Measurements from ENCODE around the gene SLC35G1.

The SLC35G1 gene

GRCh38 chr10:93872375-93873158, 21.2 kb upstream of the SLC35G1 start:
- no peak overlapping the region for H3K4me3 ChIP-seq (ENCODE audit: low read depth, low read length)
- TF ChIP-seq, protein P1, sequence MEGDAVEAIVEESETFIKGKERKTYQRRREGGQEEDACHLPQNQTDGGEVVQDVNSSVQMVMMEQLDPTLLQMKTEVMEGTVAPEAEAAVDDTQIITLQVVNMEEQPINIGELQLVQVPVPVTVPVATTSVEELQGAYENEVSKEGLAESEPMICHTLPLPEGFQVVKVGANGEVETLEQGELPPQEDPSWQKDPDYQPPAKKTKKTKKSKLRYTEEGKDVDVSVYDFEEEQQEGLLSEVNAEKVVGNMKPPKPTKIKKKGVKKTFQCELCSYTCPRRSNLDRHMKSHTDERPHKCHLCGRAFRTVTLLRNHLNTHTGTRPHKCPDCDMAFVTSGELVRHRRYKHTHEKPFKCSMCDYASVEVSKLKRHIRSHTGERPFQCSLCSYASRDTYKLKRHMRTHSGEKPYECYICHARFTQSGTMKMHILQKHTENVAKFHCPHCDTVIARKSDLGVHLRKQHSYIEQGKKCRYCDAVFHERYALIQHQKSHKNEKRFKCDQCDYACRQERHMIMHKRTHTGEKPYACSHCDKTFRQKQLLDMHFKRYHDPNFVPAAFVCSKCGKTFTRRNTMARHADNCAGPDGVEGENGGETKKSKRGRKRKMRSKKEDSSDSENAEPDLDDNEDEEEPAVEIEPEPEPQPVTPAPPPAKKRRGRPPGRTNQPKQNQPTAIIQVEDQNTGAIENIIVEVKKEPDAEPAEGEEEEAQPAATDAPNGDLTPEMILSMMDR (IDR thresholded peaks at IDR 0.05; ENCODE audit: low read depth, low read length), result no peak

- TF ChIP-seq, protein P1 (IDR thresholded peaks at IDR 0.05; ENCODE audit: low read depth, low read length), result no peak
- H3K4me3 ChIP-seq (ENCODE audit: low read depth, low read length), result no peak overlapping the region
Observed at GRCh38 chr10:93873420-93874115, 20.2 kb upstream of the SLC35G1 start.

GRCh38 chr10:93874309-93875031, 19.3 kb upstream of the SLC35G1 start:
- H3K4me3 ChIP-seq (ENCODE audit: low read depth, low read length), result no peak overlapping the region
- TF ChIP-seq, protein P1 (IDR thresholded peaks at IDR 0.05; ENCODE audit: low read depth, low read length), result no peak

GRCh38 chr10:93875032-93875358, 18.8 kb upstream of the SLC35G1 start:
- TF ChIP-seq, protein P1 (IDR thresholded peaks at IDR 0.05; ENCODE audit: low read depth, low read length), result no peak
- H3K4me3 ChIP-seq (ENCODE audit: low read depth, low read length), result no peak overlapping the region

DNA sequence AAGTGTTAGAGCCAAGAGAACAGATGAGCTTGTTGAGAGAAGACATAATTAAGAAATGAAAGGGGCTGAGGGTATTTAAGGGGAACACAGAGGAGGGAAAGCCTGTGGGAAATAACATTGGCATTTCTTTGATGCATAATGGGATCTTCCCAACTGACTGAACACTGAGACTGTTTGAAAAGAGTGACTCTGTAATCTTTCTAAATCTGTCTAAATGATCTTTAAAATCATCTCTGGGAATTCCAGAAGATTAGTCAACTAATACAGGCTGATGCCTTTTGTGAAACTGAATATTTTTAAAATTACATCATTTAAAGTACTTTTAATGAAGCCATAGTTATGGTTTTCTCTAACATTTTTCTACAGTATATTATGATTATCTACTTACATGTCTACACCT, 17.4 kb upstream of the SLC35G1 start:
- H3K4me3 ChIP-seq (ENCODE audit: low read depth, low read length), result no peak overlapping the region
- TF ChIP-seq, protein P1 (IDR thresholded peaks at IDR 0.05; ENCODE audit: low read depth, low read length), result no peak

DNA sequence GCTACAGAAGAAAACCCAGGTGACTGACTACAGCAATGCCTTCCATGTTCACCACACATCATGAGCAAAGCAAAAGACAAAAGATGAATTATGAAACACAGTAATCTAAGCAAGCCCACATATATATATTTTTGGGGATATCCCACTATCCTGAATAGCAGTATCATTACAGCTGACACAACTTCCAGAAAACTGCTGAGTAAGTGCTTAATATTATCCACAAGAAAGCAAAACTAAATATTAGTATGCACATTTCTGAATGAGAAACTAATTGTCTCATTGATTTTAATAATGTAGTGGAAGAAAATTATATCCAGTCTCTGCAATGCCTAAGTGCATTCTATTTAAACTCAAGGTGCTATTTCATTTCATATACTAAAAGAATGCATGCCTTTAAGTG, 14.5 kb upstream of the SLC35G1 start:
- TF ChIP-seq, protein P1 (IDR thresholded peaks at IDR 0.05; ENCODE audit: low read depth, low read length), result no peak

More for the DNA sequence above, 14.5 kb upstream of the SLC35G1 start:
- no peak overlapping the region for H3K4me3 ChIP-seq (ENCODE audit: low read depth, low read length)
